GM19025 (cell line): ENCODE measurements around the gene TOMM40.
"Not testable (repeated sequence)": the region's sequence is repeated elsewhere in the genome, so short reads cannot be mapped to it uniquely, and the experiment has no call there.

ENCODE experiments used
- ATAC-seq: cut with Tn5 transposase; IDR thresholded peaks from one replicate; pipeline ENCODE4 v1.9.1; 2021; ENCODE audit warnings: mild to moderate bottlenecking, low read depth, moderate library complexity; ENCODE audit not compliant: unreplicated experiment

The TOMM40 gene

DNA sequence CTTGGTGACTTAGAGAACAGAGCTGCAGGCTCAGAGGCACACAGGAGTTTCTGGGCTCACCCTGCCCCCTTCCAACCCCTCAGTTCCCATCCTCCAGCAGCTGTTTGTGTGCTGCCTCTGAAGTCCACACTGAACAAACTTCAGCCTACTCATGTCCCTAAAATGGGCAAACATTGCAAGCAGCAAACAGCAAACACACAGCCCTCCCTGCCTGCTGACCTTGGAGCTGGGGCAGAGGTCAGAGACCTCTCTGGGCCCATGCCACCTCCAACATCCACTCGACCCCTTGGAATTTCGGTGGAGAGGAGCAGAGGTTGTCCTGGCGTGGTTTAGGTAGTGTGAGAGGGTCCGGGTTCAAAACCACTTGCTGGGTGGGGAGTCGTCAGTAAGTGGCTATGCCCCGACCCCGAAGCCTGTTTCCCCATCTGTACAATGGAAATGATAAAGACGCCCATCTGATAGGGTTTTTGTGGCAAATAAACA is 33.2 kb downstream of the TOMM40 start:
- ATAC-seq = no peak

DNA sequence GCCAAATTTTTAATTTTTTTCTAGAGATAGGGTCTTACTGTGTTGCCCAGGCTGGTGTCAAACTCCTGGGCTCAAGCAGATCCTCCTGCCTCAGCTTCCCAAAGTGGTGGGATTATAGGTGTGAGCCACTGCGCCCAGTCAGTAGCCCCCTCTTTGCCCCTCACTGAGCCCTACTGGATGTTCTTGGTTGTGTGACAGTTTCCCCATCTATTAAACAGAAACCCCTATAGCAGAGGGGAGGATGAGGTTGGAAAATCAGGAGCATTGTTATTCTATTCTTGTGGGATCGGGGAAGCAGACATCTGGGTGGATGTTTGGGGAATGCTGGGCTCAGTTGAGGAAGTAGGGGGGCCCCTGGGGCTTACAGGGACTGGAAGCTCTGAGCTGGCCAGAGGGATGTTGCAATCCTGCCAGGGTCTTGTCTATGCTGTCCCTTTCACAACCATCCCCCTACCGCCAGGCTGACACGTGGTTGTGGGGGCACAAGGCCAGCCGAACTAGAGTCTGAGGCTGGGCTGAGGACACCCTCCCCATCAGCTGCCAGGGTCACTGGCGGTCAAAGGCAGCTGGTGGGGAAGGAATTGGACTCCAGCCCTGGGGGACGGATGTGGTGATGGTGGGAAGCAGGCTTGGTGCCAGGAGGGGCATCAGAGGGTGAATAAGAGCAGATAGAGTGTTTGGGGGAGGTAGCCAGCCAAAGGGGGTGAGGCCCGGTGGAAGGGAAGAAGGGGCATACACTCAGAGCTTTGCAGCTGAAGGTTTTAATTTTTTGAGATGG is 34.2 kb downstream of the TOMM40 start:
- ATAC-seq = no peak

DNA sequence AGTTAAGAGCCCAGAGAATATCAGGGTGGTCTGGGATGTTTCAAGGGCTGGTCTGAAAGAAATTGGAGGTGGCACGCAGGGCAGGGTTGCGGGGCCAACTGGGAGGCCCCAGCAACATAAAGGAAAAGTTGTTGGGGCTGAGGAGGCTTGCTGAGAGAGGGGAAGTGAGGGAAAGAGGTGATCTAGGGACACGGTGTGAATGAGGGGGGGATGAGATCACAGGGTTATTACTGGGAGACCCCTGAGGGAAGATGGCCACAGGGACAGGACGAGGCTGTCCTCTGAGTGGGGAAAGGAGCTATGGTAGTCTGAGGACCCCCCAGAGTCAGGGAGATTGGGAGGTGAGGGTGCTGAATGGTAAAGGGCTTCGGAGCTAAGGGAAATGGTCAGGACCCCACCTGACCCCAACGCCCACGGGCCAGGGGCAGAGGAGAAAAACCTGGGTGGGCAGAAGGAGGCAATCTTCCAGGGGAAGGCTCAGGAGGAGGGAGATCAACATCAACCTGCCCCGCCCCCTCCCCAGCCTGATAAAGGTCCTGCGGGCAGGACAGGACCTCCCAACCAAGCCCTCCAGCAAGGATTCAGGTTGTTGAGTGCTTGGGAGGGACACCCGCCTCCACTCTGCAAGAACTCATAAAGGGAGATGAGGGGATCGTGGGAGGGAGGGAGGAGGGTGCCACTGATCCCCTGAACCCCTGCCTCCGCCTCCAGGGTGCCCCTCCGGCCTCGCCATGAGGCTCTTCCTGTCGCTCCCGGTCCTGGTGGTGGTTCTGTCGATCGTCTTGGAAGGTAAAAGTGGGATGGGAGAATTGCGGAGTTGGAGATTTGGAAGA is 35.4 kb downstream of the TOMM40 start:
- ATAC-seq = not testable (repeated sequence)

DNA sequence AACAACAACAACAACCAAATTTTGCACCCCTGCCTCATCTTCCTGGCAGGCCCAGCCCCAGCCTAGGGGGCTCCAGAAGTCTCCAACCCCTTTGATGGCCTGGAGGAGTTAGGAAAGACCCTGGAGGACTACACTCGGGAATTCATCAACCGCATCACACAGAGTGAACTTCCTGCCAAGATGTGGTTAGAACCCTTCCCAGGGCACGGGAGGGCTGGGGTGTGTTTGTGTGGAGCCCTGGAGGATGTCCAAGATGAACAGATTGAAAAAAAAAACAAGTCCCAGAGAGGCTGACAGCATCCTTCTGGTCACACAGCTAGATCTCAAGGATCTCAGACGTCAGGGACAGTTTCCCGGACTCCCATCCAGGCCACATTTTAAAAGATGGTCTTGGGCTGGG is 36.7 kb downstream of the TOMM40 start:
- no peak for ATAC-seq

DNA sequence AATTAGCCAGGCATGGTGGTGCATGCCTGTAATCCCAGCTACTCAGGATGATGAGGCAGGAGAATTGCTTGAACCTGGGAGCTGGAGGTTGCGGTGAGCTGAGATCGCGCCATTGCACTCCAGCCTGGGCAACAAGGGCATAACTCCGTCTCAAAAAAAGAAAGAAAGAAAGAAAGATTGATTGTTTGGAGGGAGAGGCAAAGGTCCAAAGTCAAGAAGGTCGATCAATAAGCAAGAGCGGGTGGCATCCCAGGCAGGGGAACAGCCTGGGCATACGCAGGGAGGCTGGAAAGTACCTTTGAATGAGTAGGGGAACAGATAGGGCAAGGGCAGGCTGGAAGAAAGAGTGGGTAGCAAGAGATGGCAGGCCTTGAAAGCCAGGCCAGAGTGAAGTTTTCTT is 39.0 kb downstream of the TOMM40 start:
- ATAC-seq = no peak

DNA sequence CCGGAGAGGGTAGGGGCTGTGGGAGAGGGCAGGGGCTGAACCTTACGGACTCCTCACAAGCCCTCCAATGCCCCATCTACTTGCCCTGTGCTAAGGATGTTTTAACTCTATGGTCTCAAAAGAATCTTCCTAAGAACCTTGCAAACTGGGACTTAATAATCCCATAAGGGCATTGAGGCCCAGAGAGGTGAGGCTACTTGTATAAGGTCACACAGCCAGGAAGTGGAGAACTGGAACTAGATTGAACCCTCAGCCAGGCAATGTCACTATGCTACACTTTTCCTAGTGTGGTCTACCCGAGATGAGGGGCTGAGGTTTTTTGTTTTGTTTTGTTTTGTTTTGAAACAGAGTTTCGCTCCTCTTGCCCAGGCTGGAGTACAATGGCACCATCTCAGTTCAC is 40.5 kb downstream of the TOMM40 start:
- no peak for ATAC-seq

DNA sequence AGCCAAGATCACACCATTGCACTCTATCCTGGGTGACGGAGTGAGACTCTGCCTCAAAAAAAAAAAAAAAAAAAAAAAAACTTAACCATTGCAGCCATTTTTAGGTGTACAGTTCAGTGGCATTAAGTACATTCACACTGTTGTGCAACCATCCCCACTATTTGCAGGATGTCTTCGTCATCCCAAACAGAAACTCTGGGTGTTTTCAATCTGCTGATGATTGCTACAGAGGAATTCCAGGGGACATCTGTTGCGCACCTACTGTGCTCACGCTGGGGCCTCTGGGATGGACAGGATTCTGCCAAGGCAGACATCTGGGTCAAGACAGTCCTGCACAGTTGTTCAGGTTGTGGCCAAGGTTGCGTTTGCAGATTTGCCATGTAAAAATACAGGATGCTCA is 48.6 kb downstream of the TOMM40 start:
- no peak for ATAC-seq

DNA sequence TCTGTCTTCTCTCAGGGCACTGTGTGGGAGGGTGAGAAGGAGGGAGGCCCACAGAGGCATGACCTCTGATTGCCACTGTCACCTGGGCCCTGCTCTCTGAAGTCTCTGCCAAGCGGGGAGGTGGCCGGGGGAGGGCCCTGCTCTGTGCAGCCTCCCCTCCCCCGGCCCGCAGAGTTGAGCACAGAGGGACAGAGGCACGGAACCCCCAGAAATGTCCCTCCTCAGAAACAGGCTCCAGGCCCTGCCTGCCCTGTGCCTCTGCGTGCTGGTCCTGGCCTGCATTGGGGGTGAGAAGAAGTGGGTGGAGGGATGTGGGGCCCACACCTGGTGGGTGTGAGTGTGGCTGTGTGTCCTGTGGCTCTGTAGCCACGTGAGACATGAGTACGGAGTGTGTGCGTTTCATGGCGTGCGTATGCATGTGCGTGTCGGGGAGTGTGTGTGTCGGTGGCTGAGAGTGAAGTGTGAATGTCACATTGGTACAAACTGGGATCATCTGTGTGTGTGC is 51.1 kb downstream of the TOMM40 start, which contains the start of gene APOC4:
APOC4 (plus strand) TSS at position 171 of the 505 bp plus-strand sequence; CDS start at position 212, 41 bp downstream.
- no peak for ATAC-seq

DNA sequence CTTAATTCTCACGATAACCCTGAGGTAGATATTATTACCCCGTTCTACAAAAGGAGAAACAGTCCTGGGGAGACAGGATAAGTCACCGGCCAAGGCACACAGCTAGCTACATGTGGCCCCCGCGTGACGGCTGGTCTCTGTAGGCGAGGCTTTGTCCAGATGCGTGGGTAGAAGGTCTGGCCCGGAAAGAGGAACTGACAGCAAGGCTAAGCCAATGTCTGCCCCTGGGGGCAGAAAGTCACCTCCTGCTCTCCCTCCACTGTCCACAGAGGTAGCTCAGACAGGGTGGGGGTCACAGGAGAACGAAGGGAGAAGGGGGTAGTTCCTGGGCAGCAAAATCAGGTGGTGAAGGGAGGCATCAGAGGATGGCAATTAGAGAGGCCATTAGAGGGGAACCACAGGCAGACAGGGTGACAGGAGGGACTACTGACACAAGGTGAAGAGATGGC is 52.8 kb downstream of the TOMM40 start:
- no peak for ATAC-seq

DNA sequence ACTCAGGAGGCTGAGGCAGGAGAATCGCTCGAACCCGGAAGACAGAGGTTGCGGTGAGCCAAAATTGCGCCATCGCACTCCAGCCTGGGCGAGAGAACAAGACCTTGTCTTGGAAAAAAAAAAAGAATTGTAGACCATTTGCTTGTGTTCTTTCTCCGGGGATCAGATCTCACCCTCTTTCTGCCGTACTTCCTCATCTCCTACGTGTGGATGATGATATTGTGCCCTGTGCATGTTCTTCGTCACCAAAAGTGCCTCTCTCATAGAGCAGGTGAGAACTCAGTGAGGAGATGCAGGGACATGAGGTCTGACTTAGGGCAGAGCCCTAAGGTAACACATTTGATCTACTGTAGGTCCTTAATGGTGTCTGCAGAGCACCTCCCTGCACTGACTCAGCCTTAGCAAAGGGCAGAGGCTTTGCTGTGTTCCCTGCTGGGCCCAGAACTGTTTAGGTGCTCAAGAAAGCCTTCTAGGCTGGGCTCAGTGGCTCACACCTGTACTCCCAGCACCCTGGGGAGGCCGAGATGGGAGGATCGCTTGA is 56.1 kb downstream of the TOMM40 start:
- ATAC-seq = no peak

DNA sequence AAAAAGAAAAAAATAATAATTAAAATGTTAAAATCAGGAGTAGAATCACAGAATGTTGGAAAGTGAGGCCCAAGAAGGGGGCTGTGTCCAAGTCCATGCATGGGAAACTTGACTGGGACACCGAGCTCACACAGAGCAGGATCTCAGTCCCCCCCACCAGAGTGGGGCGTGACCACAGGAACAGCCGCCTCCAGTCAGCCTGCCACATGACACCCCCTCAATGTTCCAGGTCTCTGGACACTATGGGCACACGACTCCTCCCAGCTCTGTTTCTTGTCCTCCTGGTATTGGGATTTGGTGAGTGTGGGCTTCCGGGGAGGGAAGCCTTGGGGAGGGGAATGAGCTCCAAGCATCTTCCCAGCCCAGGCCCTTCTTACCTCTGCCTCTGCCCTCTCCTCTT is 57.2 kb downstream of the TOMM40 start:
- no peak for ATAC-seq

DNA sequence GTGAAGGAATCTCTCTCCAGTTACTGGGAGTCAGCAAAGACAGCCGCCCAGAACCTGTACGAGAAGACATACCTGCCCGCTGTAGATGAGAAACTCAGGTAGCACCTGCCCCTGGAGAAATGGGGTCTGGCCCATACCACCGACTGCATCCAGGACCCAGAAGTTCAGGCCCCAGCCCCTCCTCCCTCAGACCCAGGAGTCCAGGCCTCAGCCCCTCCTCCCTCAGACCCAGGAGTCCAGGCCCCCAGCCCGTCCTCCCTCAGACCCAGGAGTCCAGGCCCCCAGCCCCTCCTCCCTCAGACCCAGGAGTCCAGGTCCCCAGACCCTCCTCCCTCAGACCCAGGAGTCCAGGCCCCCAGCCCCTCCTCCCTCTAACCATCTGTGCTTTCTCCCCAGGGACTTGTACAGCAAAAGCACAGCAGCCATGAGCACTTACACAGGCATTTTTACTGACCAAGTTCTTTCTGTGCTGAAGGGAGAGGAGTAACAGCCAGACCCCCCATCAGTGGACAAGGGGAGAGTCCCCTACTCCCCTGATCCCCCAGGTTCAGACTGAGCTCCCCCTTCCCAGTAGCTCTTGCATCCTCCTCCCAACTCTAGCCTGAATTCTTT is 57.8 kb downstream of the TOMM40 start:
- ATAC-seq = no peak

DNA sequence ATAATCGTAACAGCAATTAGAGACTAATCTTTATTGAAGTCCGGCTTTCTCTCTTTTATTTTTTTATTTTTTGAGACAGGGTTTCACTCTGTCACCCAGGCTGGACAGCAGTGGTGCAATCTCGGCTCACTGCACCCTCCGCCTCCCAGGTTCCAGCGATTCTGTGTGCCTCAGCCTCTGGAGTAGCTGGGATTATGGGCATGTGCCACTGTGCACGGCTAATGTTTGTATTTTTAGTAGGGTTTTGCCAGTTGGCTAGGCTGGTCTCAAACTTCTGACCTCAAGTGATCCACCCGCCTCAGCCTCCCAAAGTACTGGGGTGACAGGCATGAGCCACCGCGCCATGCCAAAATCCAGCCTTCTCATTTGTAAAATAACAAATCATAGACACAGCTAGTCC is 58.5 kb downstream of the TOMM40 start:
- no peak for ATAC-seq

DNA sequence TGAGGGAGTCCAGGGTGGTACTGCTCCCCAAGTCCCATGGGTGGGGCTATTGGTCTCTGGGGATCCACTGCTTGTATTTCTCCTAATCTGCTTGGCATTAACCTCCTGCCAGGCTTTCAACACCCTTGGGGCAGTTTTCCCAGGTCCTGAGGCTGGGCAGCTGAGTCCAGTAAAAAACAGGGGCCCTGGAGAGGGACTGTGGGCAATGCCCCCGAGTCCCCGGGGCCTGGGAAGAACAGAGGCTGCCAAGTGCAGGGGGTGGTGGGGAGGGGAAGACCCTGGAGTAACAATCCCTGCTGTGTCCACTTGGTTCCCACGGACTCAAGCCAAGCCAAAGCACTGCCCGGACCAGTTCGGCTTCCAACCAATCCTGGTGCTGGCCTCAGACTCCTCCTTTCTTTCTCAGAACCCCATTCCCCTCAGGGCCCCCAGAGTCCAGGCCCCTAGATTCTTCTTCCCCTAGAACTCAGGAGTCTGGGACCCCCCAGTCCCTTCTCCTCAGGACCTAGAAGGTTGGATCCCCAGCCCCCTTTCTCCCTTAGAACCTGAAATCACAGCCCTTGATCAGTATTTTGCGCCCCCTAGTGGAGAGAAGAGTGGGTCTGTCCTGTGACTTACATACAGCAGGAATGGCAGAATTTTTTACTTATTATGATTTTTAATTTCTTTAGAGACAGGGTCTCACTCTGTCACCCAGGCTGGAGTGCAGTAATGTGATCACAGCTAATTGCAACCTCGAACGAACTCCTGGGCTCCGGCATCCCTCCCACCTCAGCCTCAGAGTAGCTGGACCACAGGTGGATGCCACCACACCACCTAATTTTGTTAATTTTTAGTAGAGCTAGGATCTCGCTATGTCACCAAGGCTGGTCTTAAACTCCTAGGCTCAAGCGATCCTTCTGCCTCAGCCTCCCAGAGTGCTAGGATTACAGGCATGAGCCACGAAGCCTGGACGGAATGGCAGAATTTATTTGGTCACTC is 60.4 kb downstream of the TOMM40 start:
- no peak for ATAC-seq
